ENCODE data around the gene PKD2L1.
A peak's percentile ranks its signal among the peaks of the same experiment; 100 is the strongest.

- peak; percentile 91 for TF ChIP-seq RAD21 (IDR thresholded peaks at IDR 0.05; ENCODE audit: low read depth)
- no peak; the same call in 1 of the 2 replicates for TF ChIP-seq TEAD4 (IDR thresholded peaks at IDR 0.05)
- TF ChIP-seq ZBTB7A (IDR thresholded peaks at IDR 0.05; ENCODE audit: low read depth): no peak
- TF ChIP-seq FOXM1 (IDR thresholded peaks at IDR 0.05; ENCODE audit: borderline replicate concordance, low read depth): no peak
- TF ChIP-seq TAF1 (IDR thresholded peaks at IDR 0.05; ENCODE audit: low read depth): no peak
Observed at GRCh38 chr10:100341953-100342626, 12.1 kb upstream of the PKD2L1 start.

Data from Ishikawa (cell line).